Measurements from ENCODE around the gene TLX2.

TLX2 gene

GRCh38 chr2:74552914-74553811 is 38.9 kb downstream of the TLX2 start:
- Histone ChIP-seq H3K4me1 (ENCODE audit: insufficient read depth, poor library complexity, severe bottlenecking) (peaks cover 6% of the 10 kb centered on the region), H3K36me3 (ENCODE audit: low read depth) (no peaks in the 10 kb centered on the region), H3K9me3 (ENCODE audit: severe bottlenecking) (no peaks in the 10 kb centered on the region), H3K27me3 (ENCODE audit: insufficient read depth, poor library complexity, severe bottlenecking) (no peaks in the 10 kb centered on the region), H3K4me3 (ENCODE audit: severe bottlenecking) (peak overlapping the region; percentile 64), H3K27ac (ENCODE audit: poor library complexity, severe bottlenecking) (no peak overlapping the region)
- ATAC-seq (ENCODE audit: low read depth) (no peak), DNase-seq (ENCODE audit: low spot score) (no peak)
- TF ChIP-seq CTCF (IDR thresholded peaks at IDR 0.05; ENCODE audit: poor library complexity, severe bottlenecking), result no peak

- H3K27ac ChIP-seq (ENCODE audit: poor library complexity, severe bottlenecking), result no peak within 1 kb of the TSS
- peaks cover 6% of the 10 kb centered on the region for H3K4me1 ChIP-seq (ENCODE audit: insufficient read depth, poor library complexity, severe bottlenecking)
- no peaks in the 10 kb centered on the region for H3K27me3 ChIP-seq (ENCODE audit: insufficient read depth, poor library complexity, severe bottlenecking)
- peak; percentile 66 for ATAC-seq (ENCODE audit: low read depth)
- no peaks in the 10 kb centered on the region for H3K36me3 ChIP-seq (ENCODE audit: low read depth)
- H3K9me3 ChIP-seq (ENCODE audit: severe bottlenecking), result no peaks in the 10 kb centered on the region
- H3K4me3 ChIP-seq (ENCODE audit: severe bottlenecking), result peak within 1 kb of the TSS; percentile 64
- no peak for DNase-seq (ENCODE audit: low spot score)
- TF ChIP-seq CTCF (IDR thresholded peaks at IDR 0.05; ENCODE audit: poor library complexity, severe bottlenecking), result no peak
Measured at GRCh38 chr2:74553892-74554819, 39.9 kb downstream of the TLX2 start, which contains the start of the genes DOK1 and LOXL3. TSS of gene DOK1 (plus strand) at chr2:74554720. CDS start at chr2:74554755, 35 bp downstream. TSS of gene LOXL3 (minus strand) at chr2:74553942. CDS start at chr2:74552634, 1,308 bp downstream.

GRCh38 chr2:74554820-74555531 is 40.7 kb downstream of the TLX2 start:
- ATAC-seq (ENCODE audit: low read depth) (no peak), DNase-seq (ENCODE audit: low spot score) (no peak)
- H3K36me3 ChIP-seq (ENCODE audit: low read depth), result no peaks in the 10 kb centered on the region
- H3K27me3 ChIP-seq (ENCODE audit: insufficient read depth, poor library complexity, severe bottlenecking), result no peaks in the 10 kb centered on the region
- H3K27ac ChIP-seq (ENCODE audit: poor library complexity, severe bottlenecking), result no peak overlapping the region
- H3K4me1 ChIP-seq (ENCODE audit: insufficient read depth, poor library complexity, severe bottlenecking), result peaks cover 8% of the 10 kb centered on the region
- no peak for TF ChIP-seq CTCF (IDR thresholded peaks at IDR 0.05; ENCODE audit: poor library complexity, severe bottlenecking)
- no peaks in the 10 kb centered on the region for H3K9me3 ChIP-seq (ENCODE audit: severe bottlenecking)
- peak overlapping the region; percentile 64 for H3K4me3 ChIP-seq (ENCODE audit: severe bottlenecking)

GRCh38 chr2:74555610-74556103 is 41.4 kb downstream of the TLX2 start:
- Histone ChIP-seq H3K27ac (ENCODE audit: poor library complexity, severe bottlenecking) (no peak overlapping the region), H3K4me3 (ENCODE audit: severe bottlenecking) (no peak overlapping the region), H3K9me3 (ENCODE audit: severe bottlenecking) (no peaks in the 10 kb centered on the region), H3K4me1 (ENCODE audit: insufficient read depth, poor library complexity, severe bottlenecking) (peaks cover 9% of the 10 kb centered on the region), H3K36me3 (ENCODE audit: low read depth) (no peaks in the 10 kb centered on the region), H3K27me3 (ENCODE audit: insufficient read depth, poor library complexity, severe bottlenecking) (no peaks in the 10 kb centered on the region)
- ATAC-seq (ENCODE audit: low read depth) (no peak), DNase-seq (ENCODE audit: low spot score) (no peak)
- TF ChIP-seq CTCF (IDR thresholded peaks at IDR 0.05; ENCODE audit: poor library complexity, severe bottlenecking), result no peak
